HG03457 (cell line): ENCODE measurements around the gene MRM1.
"Not testable (repeated sequence)": the region's sequence is repeated elsewhere in the genome, so short reads cannot be mapped to it uniquely, and the experiment has no call there.

Experiments
- ATAC-seq: cut with Tn5 transposase; IDR thresholded peaks from one replicate; pipeline ENCODE4 v1.9.1; 2021; ENCODE audit warnings: moderate number of reproducible peaks; ENCODE audit not compliant: unreplicated experiment

The MRM1 gene

GRCh38 chr17:36600936-36601302 lies 464 bp upstream of the MRM1 start:
- peak; percentile 3 for ATAC-seq

GRCh38 chr17:36602030-36602748 lies 806 bp downstream of the MRM1 start:
- ATAC-seq = no peak

GRCh38 chr17:36602924-36603384 lies 1.6 kb downstream of the MRM1 start:
- ATAC-seq = no peak

DNA sequence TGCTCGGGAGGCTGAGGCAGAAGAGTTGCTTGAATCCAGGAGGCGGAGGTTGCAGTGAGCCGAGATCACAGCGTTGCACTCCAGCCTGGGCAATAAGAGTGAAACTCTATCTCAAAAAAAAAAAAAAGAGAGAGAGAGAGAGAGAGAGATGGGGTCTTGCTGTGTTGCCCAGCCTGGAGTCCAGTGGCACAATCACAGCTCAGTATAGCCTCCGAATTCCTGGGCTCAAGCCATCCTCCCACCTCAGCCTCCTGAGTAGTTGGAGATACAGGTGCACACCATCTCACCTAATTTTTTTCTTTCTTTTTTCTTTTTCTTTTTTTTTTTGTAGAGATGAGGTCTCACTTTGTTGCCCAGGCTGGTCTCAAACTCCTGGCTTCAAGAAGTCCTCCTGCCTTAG lies 3.6 kb downstream of the MRM1 start:
- ATAC-seq = not testable (repeated sequence)

GRCh38 chr17:36608280-36608679 lies 6.9 kb downstream of the MRM1 start:
- ATAC-seq = no peak

- no peak for ATAC-seq
These were observed 7.6 kb downstream of the MRM1 start for GRCh38 chr17:36608794-36609497.

DNA sequence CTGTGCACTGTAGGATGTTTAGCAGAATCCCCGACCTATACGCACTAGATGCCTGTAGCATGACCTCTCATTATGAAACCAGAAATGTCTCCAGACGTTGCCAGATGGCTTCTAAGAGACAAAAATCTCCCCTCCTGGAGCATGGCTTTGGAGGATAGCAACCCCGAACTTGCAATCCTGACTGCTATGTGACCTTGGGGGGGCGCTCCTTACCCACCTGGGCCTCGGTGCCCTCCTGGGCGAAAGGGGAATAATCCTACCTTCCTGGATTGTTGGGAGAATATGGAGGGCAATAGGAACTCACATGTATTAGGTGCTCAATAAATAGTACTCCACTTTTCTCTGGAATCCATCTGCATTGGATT lies 8.1 kb downstream of the MRM1 start:
- no peak for ATAC-seq

- no peak for ATAC-seq
These were observed 9.1 kb downstream of the MRM1 start for GRCh38 chr17:36610474-36610873.

DNA sequence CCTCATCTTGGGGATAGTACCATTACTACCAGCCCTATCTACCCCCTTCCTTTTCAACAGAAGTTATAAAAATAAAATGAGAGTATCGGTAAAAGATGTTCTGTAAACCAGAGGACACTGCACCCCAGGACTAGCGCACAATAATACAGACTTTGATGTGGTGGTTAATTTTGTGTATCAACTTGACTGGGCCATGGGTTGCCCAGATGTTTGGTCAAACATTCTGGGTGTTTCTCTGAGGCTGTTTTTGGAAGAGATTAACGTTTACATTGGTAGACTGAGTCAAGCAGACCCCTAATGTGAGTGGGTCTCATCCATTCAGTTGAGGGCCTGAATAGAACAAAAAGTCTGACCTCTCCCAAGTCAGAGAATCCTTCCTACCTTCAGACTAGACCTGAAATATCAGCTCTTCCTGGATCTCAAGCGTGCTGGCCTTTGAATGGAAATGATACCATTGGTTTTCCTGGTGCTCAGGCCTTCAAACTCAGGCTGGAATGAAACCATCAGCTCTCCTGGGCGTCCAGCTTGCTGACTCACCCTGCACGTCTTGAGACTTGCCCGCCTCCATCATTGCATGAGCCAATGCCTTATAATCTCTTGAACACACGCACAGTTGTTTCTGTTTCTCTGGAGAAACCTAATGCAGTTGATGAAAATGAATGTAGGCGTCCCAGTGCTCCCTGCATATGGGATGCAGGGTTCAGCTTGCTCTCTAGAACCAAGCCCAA lies 10.1 kb downstream of the MRM1 start:
- ATAC-seq = no peak

- ATAC-seq = no peak
These were observed 10.9 kb downstream of the MRM1 start for GRCh38 chr17:36612323-36612722.

DNA sequence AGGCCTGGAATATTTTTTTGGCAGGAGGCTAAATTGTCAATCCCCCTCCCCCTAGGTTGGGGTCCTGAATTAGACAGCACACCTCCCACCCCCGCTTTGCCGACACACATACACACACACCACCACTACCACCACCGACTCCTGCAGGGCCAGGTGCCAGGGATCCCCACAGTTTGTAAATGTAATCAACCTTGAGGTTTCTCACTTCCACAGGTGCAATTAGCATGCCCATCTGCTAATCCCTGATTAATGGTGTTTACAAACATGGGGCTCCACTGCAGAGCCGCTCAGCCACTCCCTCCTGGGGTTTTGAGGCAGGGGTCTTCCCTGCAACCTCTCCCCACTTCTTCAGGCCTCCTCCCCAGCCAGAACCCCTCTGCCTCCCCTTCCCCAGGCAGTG lies 11.8 kb downstream of the MRM1 start:
- no peak for ATAC-seq

- no peak for ATAC-seq
These were observed 12.7 kb downstream of the MRM1 start for GRCh38 chr17:36614081-36614480.

DNA sequence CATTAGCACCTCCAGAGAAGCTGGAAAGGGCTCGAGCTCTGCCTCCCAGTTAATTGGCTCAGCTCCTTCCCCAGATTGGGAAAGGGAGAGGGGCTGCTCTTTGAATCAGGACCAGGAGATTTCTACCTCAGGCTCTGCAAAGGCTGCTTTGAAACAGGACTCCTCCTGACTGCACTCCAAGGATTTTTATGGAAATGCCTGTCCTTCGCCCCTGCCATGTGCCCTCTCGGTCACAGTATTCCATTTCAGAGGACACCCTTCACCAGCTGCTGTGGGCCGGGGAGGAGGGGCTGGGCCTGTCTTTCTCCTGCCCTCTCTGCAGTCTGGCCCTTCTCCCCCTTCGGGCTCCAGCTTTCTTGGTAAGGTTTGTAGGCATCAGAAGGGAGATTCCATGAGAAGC lies 13.6 kb downstream of the MRM1 start:
- no peak for ATAC-seq

GRCh38 chr17:36616061-36617029 lies 15.0 kb downstream of the MRM1 start:
- no peak for ATAC-seq

DNA sequence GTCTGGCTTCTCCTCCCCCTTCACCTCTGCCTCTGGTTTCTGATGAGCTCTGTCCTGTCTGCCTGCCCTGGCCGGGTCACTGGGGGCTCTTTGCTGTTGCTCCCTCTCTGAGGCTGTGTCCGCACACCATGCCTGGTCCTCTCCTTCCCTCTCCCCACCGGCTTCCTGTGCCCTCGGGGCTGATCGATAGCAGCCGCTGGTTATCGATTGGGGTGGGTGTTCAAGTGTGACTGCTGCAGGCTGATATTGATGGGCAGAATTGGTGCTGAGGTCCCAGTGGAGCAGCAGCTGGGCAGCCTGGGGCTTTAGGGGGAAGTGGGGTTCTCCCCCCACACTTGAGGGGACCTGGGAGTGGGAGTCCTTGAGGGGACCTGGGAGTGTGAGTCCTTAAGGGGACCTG lies 16.4 kb downstream of the MRM1 start:
- ATAC-seq = no peak

DNA sequence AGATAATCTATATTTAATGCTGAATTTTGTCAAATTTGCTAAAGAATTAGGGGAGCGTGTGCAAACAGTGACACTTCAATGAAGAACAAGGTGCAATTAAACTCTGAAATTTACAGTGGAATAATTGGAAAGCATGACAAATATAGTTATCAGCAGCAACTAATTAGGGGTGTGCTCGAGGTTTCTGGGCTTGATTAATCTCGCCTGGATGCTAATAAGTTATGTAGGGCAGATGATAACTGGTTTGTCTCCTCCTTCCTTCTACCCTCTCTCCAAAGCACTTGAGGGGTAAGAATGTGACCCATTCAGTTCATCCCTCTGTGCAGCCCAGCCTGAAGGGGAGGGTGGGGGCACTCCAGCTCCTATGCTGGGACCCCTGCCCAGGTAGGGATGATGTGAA lies 21.9 kb downstream of the MRM1 start:
- no peak for ATAC-seq

- ATAC-seq = no peak
These were observed 23.8 kb downstream of the MRM1 start for GRCh38 chr17:36625188-36625587.

- ATAC-seq = no peak
These were observed 25.7 kb downstream of the MRM1 start for GRCh38 chr17:36627101-36627500.

GRCh38 chr17:36628576-36628975 lies 27.2 kb downstream of the MRM1 start:
- no peak for ATAC-seq

DNA sequence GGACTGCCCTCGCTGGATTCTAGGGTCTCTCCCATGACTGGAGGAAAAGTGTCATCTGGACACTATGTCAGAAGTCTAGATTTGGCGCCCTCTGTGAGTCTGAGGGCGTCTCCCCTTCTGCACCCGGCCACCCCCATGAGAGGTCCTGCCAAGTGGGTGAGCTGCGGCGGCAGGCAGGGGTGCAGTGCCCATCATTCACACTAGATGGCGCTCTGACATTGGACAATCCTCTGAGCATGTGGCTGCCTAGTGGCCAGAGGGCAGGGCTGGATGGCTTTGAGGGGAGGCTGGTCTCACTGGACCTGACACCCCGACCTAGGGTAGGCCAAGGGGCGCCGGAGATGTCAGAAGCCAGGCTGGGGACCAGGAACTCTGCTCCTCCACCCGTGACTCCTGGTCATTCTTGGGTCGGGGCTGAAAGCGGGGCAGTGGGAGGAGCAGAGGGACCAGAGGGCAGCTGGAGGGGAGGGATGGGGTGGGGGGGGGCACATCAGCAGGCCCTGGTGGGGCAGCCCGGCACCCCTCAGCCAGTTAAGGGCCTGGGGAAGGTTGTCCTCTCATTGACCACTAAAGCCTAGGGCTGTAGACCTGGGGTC lies 28.0 kb downstream of the MRM1 start:
- ATAC-seq = no peak
